Trophoblast cell (in vitro differentiated cells and primary cell): Measurements from ENCODE around the gene TBX20.
"Not testable (repeated sequence)": the region's sequence is repeated elsewhere in the genome, so short reads cannot be mapped to it uniquely, and the experiment has no call there.

Source experiments
- DNase-seq, 2 donors: peaks; one replicate each; pipeline ENCODE4 v3.0.0-alpha.2; 2016
- H2AFZ ChIP-seq: 2 replicates; pipeline ENCODE4 v1.6.1; 2013; ENCODE audit warnings: low read length, moderate library complexity, mild to moderate bottlenecking; ENCODE audit not compliant: insufficient read depth, poor library complexity
- H2AK5ac ChIP-seq: 2 replicates; pipeline ENCODE4 v1.6.1; 2013; ENCODE audit warnings: mild to moderate bottlenecking, low read length
- H2BK120ac ChIP-seq: 2 replicates; pipeline ENCODE4 v1.6.1; 2013; ENCODE audit warnings: low read length, mild to moderate bottlenecking, moderate library complexity; ENCODE audit not compliant: insufficient read depth, poor library complexity
- H2BK12ac ChIP-seq: 2 replicates; pipeline ENCODE4 v1.6.1; 2013; ENCODE audit warnings: mild to moderate bottlenecking, low read length, moderate library complexity
- H2BK5ac ChIP-seq: 2 replicates; pipeline ENCODE4 v1.6.1; 2013; ENCODE audit warnings: low read length, low read depth, moderate library complexity, mild to moderate bottlenecking; ENCODE audit not compliant: poor library complexity
- H3K14ac ChIP-seq: 2 replicates; pipeline ENCODE4 v1.6.1; 2013; ENCODE audit warnings: mild to moderate bottlenecking, low read length
- H3K18ac ChIP-seq: 2 replicates; pipeline ENCODE4 v1.6.1; 2013; ENCODE audit warnings: mild to moderate bottlenecking, low read length
- H3K23ac ChIP-seq: 2 replicates; pipeline ENCODE4 v1.6.1; 2013; ENCODE audit warnings: low read length
- H3K27ac ChIP-seq: 2 replicates; pipeline ENCODE4 v1.5.1; 2013; ENCODE audit warnings: low read depth, mild to moderate bottlenecking, inconsistent platforms, low read length, moderate library complexity
- H3K27me3 ChIP-seq: 2 replicates; pipeline ENCODE4 v1.6.1; 2013; ENCODE audit warnings: inconsistent platforms, mild to moderate bottlenecking, low read length, moderate library complexity; ENCODE audit not compliant: insufficient read depth
- H3K36me3 ChIP-seq, 2 experiments: 1 replicate in 1 of 2; 2 replicates in 1 of 2; pipeline ENCODE4 v1.6.1; 2013; ENCODE audit warnings: low read length in 2 of 2, mild to moderate bottlenecking in 2 of 2, moderate library complexity in 1 of 2; ENCODE audit not compliant: insufficient read depth in 2 of 2, control insufficient read depth in 1 of 2
- H3K4ac ChIP-seq: 2 replicates; pipeline ENCODE4 v1.6.1; 2013; ENCODE audit warnings: low read depth, mild to moderate bottlenecking, low read length, moderate library complexity
- H3K4me1 ChIP-seq, 2 experiments: 1 replicate in 1 of 2; 2 replicates in 1 of 2; pipeline ENCODE4 v1.6.1; 2013; ENCODE audit warnings: low read length in 2 of 2, mild to moderate bottlenecking in 2 of 2, moderate library complexity in 1 of 2; ENCODE audit not compliant: insufficient read depth in 2 of 2, control insufficient read depth in 1 of 2
- H3K4me2 ChIP-seq: 2 replicates; pipeline ENCODE4 v1.6.1; 2013; ENCODE audit warnings: inconsistent platforms, mild to moderate bottlenecking, low read length, moderate library complexity
- H3K4me3 ChIP-seq: 2 replicates; pipeline ENCODE4 v1.5.1; 2013; ENCODE audit warnings: mild to moderate bottlenecking, low read depth, low read length, inconsistent platforms
- H3K79me1 ChIP-seq: one replicate; pipeline ENCODE4 v1.6.1; 2013; ENCODE audit warnings: low read length
- H3K79me2 ChIP-seq: 2 replicates; pipeline ENCODE4 v1.6.1; 2013; ENCODE audit warnings: low read length, mild to moderate bottlenecking; ENCODE audit not compliant: control insufficient read depth, insufficient read depth, poor library complexity
- H3K9ac ChIP-seq: 2 replicates; pipeline ENCODE4 v1.6.1; 2013; ENCODE audit warnings: mild to moderate bottlenecking, low read length
- H3K9me3 ChIP-seq: 2 replicates; pipeline ENCODE4 v1.6.1; 2013; ENCODE audit warnings: low read depth, mild to moderate bottlenecking, control low read depth, inconsistent platforms, low read length; ENCODE audit not compliant: insufficient read depth
- H4K12ac ChIP-seq: 2 replicates; pipeline ENCODE4 v1.6.1; 2013; ENCODE audit warnings: low read depth, mild to moderate bottlenecking, low read length, moderate library complexity
- H4K8ac ChIP-seq: 2 replicates; pipeline ENCODE4 v1.6.1; 2013; ENCODE audit warnings: low read depth, mild to moderate bottlenecking, low read length, moderate library complexity
- H4K91ac ChIP-seq: one replicate; pipeline ENCODE4 v1.6.1; 2013; ENCODE audit warnings: low read depth, mild to moderate bottlenecking, low read length, moderate library complexity
- whole genome bisulfite sequencing: extraction: QIAGEN DNeasy Blood & Tissue Kit; methylation state at CpG from one replicate; pipeline ENCODE4 v1.1.7; 2013; ENCODE audit warnings: missing lambda C conversion rate; ENCODE audit not compliant: insufficient read length, insufficient coverage; ENCODE audit errors: extremely low coverage; 5-methylcytosine and 5-hydroxymethylcytosine counted together

The TBX20 gene

DNA sequence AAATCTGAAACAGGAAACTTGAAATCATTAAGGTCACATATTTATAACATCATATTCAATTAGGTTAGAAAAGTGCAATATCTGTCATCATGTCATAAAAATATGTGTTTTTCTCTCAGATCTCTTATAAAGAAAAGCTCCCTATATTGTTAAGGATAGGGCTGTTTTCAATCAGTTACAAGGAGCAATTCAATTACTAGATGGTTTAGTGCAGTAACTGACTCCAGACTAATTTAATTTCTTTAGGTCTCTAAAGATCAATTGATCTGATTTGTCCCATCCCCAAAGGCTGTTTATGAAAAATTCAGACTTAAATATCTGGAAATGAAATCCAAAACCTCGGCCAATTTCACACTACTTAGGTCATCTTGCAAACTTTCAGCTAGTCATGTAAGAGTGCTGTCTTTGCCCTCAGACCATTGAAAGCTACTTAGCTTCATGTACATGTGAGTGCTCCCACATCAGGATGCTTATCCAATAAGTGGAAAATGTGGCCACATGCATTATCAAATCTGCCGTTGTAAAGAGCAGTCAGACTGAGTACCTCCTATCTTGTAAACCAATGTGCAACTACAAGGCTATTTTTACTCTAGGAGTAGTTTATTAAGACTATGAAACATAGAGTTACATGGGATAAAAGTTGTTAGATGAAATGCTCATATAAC is 24.7 kb downstream of the TBX20 start:
- H2BK5ac ChIP-seq, H3K27ac ChIP-seq, H3K18ac ChIP-seq: not testable (repeated sequence)

DNA sequence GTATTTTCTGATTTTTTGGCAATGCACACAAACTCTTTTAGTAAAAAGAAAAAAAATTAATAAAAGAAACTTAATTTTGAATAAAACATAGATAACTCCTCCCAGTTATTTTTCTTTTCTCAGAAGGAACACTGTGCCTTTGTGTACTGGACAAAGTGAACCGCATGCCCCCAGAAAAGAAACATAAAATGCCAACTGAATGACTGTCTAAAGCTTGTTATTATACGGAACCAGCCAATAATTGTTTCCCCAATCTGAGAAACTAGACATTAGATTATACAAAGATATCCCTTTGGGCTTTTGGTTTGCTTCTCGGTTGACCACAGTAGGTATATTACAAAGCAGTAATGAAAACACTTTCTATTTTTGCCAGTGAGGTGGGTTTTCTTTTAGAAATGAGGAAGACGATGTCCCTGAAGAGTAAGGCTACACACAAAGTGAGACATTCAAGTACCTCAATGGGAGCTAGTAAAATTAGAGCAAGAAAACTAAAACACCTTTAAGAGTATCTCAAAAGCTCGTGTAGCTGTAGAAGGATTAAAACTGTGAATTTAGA is 25.3 kb downstream of the TBX20 start:
- H3K4ac ChIP-seq, H3K27me3 ChIP-seq, H3K18ac ChIP-seq, H2BK5ac ChIP-seq, H3K4me3 ChIP-seq, H3K27ac ChIP-seq, H3K23ac ChIP-seq, H3K9ac ChIP-seq, H3K14ac ChIP-seq, H4K8ac ChIP-seq, H2BK12ac ChIP-seq, H3K9me3 ChIP-seq, H3K79me2 ChIP-seq, H4K91ac ChIP-seq, DNase-seq, H3K79me1 ChIP-seq, H3K36me3 ChIP-seq, H2BK120ac ChIP-seq, H2AK5ac ChIP-seq, H2AFZ ChIP-seq, H4K12ac ChIP-seq, H3K4me2 ChIP-seq, H3K4me1 ChIP-seq: not testable (repeated sequence)
- no CpG with 5 or more reads among the region's 5 CpGs for WGBS

More for the DNA sequence above, 24.7 kb downstream of the TBX20 start:
- not testable (repeated sequence) for H3K79me2 ChIP-seq, H4K91ac ChIP-seq, H3K9ac ChIP-seq, H2AFZ ChIP-seq, H3K4me3 ChIP-seq, H2BK120ac ChIP-seq, H3K4me2 ChIP-seq, H3K27me3 ChIP-seq, H2BK12ac ChIP-seq, H3K4me1 ChIP-seq, H3K79me1 ChIP-seq, H3K9me3 ChIP-seq, H4K8ac ChIP-seq, H3K4ac ChIP-seq, DNase-seq, H2AK5ac ChIP-seq, H4K12ac ChIP-seq, H3K14ac ChIP-seq, H3K23ac ChIP-seq, H3K36me3 ChIP-seq
- WGBS: no CpG with 5 or more reads among the region's 2 CpGs

DNA sequence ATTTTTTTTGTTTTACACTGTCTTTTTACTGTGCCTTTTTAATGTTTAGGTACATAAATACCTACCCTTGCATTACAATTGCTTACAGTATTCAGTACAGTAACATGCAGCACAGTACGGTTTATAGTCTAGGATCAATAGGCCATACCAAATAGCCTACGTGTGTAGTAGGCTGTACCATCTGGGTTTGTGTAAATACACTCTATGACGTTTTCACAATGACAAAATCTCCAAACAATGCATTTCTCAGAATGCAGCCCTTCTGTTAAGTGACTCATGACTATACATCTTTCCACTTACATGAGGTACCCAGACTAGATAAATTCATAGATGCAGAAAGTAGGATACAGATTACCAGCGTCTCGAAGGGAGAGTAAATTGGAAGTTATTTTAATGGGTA is 26.5 kb downstream of the TBX20 start:
- not testable (repeated sequence) for H3K79me2 ChIP-seq, H2BK5ac ChIP-seq, H3K27me3 ChIP-seq, H2AFZ ChIP-seq, H2AK5ac ChIP-seq, H3K4me3 ChIP-seq, H4K91ac ChIP-seq, H3K14ac ChIP-seq, H3K4ac ChIP-seq, H3K18ac ChIP-seq, H3K79me1 ChIP-seq, H3K4me2 ChIP-seq, H3K4me1 ChIP-seq, H3K36me3 ChIP-seq, H4K8ac ChIP-seq, H3K9me3 ChIP-seq, H3K9ac ChIP-seq, H2BK120ac ChIP-seq, H3K27ac ChIP-seq, H2BK12ac ChIP-seq, H3K23ac ChIP-seq, H4K12ac ChIP-seq
- DNase-seq: peak; percentile 11 to 82
- no CpG with 5 or more reads among the region's 5 CpGs for WGBS

DNA sequence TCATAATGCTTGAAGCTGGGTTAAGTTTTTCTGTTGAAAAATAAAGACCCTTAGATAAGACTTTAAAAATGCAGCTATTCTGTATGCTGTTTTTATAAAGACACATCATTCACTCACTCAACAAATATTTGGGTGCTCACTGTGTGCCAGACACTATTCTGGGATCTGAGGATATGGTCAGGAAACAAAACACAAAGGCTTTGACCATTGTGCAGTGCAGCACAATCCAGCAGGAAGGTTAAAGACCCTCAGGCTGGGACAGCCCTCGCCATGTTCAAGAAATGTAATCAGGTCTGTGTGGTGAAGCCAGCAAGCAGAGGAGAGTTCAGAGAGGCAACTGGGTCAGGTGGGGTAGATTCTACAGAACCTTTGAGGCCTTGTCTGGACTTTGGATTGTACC is 31.5 kb downstream of the TBX20 start:
- H3K9me3 ChIP-seq, H3K79me2 ChIP-seq, H3K27me3 ChIP-seq, H3K4me3 ChIP-seq, H2AFZ ChIP-seq, H3K23ac ChIP-seq, H2BK5ac ChIP-seq, H3K18ac ChIP-seq, H3K4me1 ChIP-seq, H3K9ac ChIP-seq, H3K79me1 ChIP-seq, H2BK120ac ChIP-seq, H4K91ac ChIP-seq, H3K27ac ChIP-seq, H4K8ac ChIP-seq, H4K12ac ChIP-seq, H3K4ac ChIP-seq, H3K14ac ChIP-seq, H2AK5ac ChIP-seq, H3K4me2 ChIP-seq, H2BK12ac ChIP-seq, H3K36me3 ChIP-seq, DNase-seq: not testable (repeated sequence)
- no CpG with 5 or more reads among the region's 1 CpG for WGBS
